ENCODE data around the gene PDCD2L. TPM values are rescaled to one million over a fixed set of nuclear protein-coding genes. Genes with fewer than 3 reads are reported as not detected.

PDCD2L gene
- 1 to 10 TPM; 3.8 to 3.9 TPM for total RNA-seq
- polyA plus RNA-seq (2013, experiment 1 of 2): 10.2 TPM
- polyA plus RNA-seq (2013, experiment 2 of 2): 8.9 TPM
- total RNA-seq: 1.4 to 28.7 (median 4.1) reads per million in 172 experiments

GRCh38 chr19:34404109-34404909, at the start of gene PDCD2L:
Gene PDCD2L (plus strand): TSS chr19:34404399. CDS start chr19:34404431, 32 bp downstream.
- TF ChIP-seq CTCF (IDR thresholded peaks at IDR 0.05): no peak
- ChIA-PET CTCF (no interaction called here), POLR2A (interaction anchor here (0.7 to 3.2 kb wide), 9 partner anchors 9 to 135 kb away, joined by 3 to 30 read pairs (median 3); partner anchors contain the start of genes GPI and UBA2)
- intact Hi-C loops (cut with DNase I, micrococcal nuclease): loop anchor here (1.0 to 10.0 kb wide), 5 partner anchors 24 to 270 kb away; partner anchors contain the start of genes SCGB2B2 (in 1 of the 2), UBA2 (in 1 of the 2) and ZNF302 (in 1 of the 2)
- Mint-ChIP-seq H3K27ac (peak within 1 kb of the TSS; percentile 86), H3K4me3 (peak within 1 kb of the TSS; percentile 95), H3K4me1 (ENCODE audit: low read depth) (peaks cover 25% of the 10 kb centered on the region), H3K36me3 (ENCODE audit: low read depth) (peaks cover 27% of the 10 kb centered on the region), H3K9me3 (no peaks in the 10 kb centered on the region), H3K27me3 (no peaks in the 10 kb centered on the region)
- peak; percentile 95 for ATAC-seq (ENCODE audit: poor library complexity)
- Histone ChIP-seq H3K4me3 (ENCODE audit: low read length) (peak within 1 kb of the TSS; percentile 98), H3K9me3 (ENCODE audit: control insufficient read depth in 1 of 2, insufficient read depth in 1 of 2, low read length in 2 of 2) (no peaks in the 10 kb centered on the region), H3K27me3 (ENCODE audit: control insufficient read depth in 1 of 2, insufficient read depth in 2 of 2, low read length in 2 of 2) (no peaks in the 10 kb centered on the region), H3K27ac (ENCODE audit: low read depth in 1 of 2, low read length in 2 of 2) (peak within 1 kb of the TSS; percentile 34 to 72), H3K4me1 (ENCODE audit: insufficient read depth, low read length) (peaks cover 10% of the 10 kb centered on the region), H3K36me3 (ENCODE audit: insufficient read depth, low read length) (peaks cover 20% of the 10 kb centered on the region)
- DNase-seq: peak; percentile 87 to 97 (median 92)

- no peak overlapping the region for H3K4me3 Mint-ChIP-seq
- Histone ChIP-seq H3K4me3 (ENCODE audit: low read length) (no peak overlapping the region), H3K9me3 (ENCODE audit: control insufficient read depth in 1 of 2, insufficient read depth in 1 of 2, low read length in 2 of 2) (no peaks in the 10 kb centered on the region), H3K4me1 (ENCODE audit: insufficient read depth, low read length) (peaks cover 39% of the 10 kb centered on the region), H3K36me3 (ENCODE audit: insufficient read depth, low read length) (peaks cover 22% of the 10 kb centered on the region), H3K27me3 (ENCODE audit: control insufficient read depth in 1 of 2, insufficient read depth in 2 of 2, low read length in 2 of 2) (no peaks in the 10 kb centered on the region), H3K27ac (ENCODE audit: low read depth in 1 of 2, low read length in 2 of 2) (no peak overlapping the region)
- intact Hi-C loops (cut with DNase I, micrococcal nuclease): no loop called here
- no peak overlapping the region for H3K27ac Mint-ChIP-seq
- POLR2A ChIA-PET: no interaction called here
- DNase-seq: no peak
- H3K27me3 Mint-ChIP-seq: no peaks in the 10 kb centered on the region
- CTCF ChIA-PET: no interaction called here
- peaks cover 25% of the 10 kb centered on the region for H3K36me3 Mint-ChIP-seq (ENCODE audit: low read depth)
- H3K4me1 Mint-ChIP-seq (ENCODE audit: low read depth): peaks cover 37% of the 10 kb centered on the region
- TF ChIP-seq CTCF (IDR thresholded peaks at IDR 0.05): no peak
- ATAC-seq (ENCODE audit: poor library complexity): no peak
- no peaks in the 10 kb centered on the region for H3K9me3 Mint-ChIP-seq
Observed at GRCh38 chr19:34355201-34355600, 49.0 kb upstream of the PDCD2L start.

GRCh38 chr19:34356875-34357274, 47.3 kb upstream of the PDCD2L start:
- ATAC-seq (ENCODE audit: poor library complexity) (no peak), DNase-seq (no peak)
- H3K9me3 ChIP-seq (ENCODE audit: control insufficient read depth in 1 of 2, insufficient read depth in 1 of 2, low read length in 2 of 2): no peaks in the 10 kb centered on the region
- Mint-ChIP-seq H3K4me1 (ENCODE audit: low read depth) (peaks cover 30% of the 10 kb centered on the region), H3K27me3 (no peaks in the 10 kb centered on the region), H3K9me3 (no peaks in the 10 kb centered on the region), H3K36me3 (ENCODE audit: low read depth) (peaks cover 16% of the 10 kb centered on the region), H3K27ac (peak overlapping the region; percentile 7), H3K4me3 (no peak overlapping the region)
- intact Hi-C loops (cut with DNase I, micrococcal nuclease): loop anchor here in 1 of 2 experiments (2.0 kb wide), 1 partner anchor 72 kb away; the partner anchor contains the start of gene UBA2
- ChIA-PET POLR2A (no interaction called here), CTCF (interaction anchor here (0.7 kb wide), 1 partner anchor 205 kb away, joined by 3 read pairs; no protein-coding TSS in a partner anchor)
- peaks cover 22% of the 10 kb centered on the region for H3K36me3 ChIP-seq (ENCODE audit: insufficient read depth, low read length)
- peaks cover 22% of the 10 kb centered on the region for H3K4me1 ChIP-seq (ENCODE audit: insufficient read depth, low read length)
- TF ChIP-seq CTCF (IDR thresholded peaks at IDR 0.05): no peak
- H3K4me3 ChIP-seq (ENCODE audit: low read length): no peak overlapping the region
- H3K27me3 ChIP-seq (ENCODE audit: control insufficient read depth in 1 of 2, insufficient read depth in 2 of 2, low read length in 2 of 2): no peaks in the 10 kb centered on the region
- no peak overlapping the region for H3K27ac ChIP-seq (ENCODE audit: low read depth in 1 of 2, low read length in 2 of 2)

Measured in CD4-positive, alpha-beta T cell (primary cell).